Kasumi-1 (cell line): ENCODE data around the gene DYSF.

ENCODE experiments used
- DNase-seq, 2 experiments: peaks; one replicate each; lab custom pipeline; 2025; lab: John Stamatoyannopoulos, UW

DYSF gene

DNA sequence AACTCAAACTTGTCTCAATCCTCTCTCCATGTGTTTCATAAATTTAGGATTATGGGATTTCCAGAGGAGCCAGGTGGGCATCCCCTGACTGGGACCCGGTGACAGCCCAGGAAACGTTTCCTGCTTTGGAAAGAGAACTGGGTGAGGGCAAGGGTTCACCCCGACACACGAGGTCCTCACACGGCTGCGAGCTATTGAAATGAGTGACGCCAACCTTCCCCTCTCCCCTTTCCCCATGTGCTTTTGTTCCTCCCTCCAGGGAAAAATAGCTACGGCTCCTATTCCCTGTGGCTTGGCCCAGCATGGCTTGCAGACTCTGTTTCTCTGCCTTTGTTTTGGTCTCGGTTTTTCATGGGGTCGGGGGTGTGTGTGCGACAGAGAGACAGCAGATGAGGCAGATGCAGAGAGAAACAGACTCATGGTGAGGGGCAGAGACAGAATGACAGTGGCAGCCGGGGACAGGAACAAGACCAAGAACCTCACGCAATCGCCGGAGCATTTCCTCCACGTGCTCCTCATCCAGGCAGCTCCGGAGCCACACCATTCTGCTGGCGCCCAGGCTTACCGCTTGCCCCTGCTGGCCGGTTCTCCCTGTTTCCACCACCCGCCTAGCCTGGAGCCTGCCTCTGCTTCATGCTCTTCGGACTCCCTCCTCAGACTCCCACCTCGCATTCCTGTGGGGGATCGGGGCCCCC lies 238.5 kb downstream of the DYSF start:
- DNase-seq, result no peak

- no peak for DNase-seq
These were observed 239.4 kb downstream of the DYSF start for GRCh38 chr2:71692621-71693277.

DNA sequence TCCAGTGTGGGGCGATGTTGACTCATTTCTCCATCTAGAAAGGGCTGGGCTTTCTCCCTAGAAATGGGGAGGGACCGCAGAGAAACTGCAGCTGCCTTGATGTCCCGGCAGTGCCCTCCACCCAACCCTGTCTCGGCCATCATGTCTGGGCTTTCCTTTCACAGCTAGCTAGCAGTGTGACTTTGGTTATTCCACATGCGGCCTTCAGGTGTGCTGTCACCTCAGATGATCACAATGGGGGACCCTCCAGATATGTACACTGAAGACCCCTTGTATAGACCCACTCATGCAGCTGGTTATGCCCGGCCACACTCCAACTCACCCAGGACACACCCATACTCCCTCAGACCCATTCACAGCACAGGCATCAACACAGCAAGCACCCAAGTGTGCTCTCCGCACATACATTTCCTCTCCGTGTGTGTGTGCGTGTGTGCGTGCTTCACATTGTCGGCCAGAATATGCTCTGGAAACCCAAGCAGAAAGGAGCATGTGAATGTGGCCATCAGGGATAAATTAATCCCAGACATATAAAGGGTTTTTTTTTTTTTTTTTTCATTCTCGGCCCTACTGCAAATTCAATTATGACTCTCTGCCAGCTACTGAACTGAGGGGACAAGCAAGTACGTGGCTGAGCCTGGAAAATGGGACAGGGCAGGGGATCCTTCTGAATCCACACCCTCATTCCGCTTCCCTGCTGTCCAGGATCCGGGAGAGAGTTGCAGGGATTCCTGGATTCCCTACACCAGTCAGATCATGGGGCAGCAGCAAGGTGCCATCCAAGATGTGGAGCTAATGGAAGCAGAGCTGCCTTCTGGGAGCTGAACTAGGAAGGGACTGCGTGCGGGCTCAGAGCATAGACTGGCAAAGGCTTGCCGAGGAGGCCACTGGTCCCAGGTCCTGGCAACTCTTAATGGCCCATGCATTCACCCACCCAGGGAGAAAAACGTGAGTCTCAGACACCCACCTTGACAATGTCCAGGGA lies 240.2 kb downstream of the DYSF start:
- no peak for DNase-seq

DNA sequence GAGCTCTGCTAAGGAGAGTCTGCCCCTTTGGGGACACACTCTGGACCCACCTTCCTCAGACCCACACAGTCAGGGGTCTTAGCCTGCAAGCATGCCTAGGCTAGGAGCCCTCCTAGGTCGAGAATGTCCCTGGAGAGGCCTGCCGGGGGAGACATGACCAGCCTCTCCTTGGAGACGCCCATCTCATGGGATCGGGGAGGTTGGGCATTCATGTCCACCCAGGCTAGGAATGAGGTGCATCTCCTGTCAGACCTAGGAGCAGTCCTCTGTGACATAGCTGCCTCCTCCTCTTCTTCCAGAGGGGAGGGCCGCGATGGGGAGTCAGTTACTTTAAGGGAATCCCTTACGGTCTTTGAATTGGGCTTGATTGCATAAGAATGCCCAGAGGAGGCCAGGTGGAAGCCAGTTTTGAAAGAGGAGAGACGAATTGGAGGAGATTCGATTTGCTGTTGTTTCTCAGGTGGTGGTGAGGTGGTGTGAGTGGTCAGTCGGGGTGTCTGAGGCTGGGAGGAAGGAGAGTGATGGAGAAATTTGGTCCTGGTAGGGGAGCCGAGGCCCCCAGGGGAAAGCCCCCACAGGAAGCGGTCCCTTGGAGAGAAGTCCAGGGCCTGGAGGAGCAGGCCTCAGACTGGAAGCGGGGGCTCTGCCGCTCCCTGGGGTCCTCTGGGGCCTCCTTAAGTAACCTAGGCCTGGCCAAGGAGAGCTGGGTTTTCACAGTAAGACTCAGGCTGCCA lies 241.3 kb downstream of the DYSF start:
- no peak for DNase-seq

DNA sequence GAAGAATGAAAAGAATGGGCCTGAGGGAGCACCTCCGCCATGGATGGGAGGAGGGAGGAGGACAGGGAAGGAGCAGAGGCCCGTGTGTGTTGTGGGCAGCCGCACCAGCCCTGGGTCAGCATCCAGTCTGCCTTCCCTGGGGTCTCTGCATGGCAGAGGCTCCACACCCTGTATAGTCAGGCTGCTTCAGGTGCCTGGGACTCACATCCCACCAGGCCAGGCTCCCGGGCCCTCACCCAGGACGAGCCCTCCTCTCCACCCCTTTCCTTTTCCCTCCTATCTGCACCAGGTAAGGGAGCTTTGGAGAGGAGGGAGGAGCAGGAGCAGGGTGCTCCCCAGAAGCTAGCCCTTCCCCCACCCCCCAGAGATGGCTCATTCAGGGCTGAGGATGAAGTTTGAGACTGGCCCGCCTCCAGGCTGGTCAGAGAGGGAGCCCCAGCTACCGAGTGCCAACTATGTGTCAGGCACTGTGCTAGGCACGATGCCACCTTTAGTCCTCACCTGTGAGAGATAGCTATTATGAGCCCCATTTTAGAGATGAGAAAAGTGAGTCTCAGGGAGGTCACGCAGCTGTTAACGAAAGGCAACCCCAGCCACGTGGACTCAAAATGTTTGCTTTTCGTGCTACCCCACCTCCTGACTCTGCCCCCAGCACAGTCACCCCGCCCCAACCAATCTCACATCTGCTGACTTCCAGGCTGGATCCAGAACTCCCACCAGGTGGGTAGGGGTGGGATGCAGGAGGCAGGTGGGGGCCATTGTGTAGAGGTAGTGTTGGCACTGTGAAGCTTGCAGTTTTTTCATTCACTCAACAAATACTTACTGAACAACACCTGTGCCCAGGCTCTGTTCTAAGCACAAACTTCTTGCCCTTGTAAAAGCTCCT lies 242.1 kb downstream of the DYSF start:
- DNase-seq, result no peak

GRCh38 chr2:71696381-71696780 lies 243.0 kb downstream of the DYSF start:
- DNase-seq, result no peak

DNA sequence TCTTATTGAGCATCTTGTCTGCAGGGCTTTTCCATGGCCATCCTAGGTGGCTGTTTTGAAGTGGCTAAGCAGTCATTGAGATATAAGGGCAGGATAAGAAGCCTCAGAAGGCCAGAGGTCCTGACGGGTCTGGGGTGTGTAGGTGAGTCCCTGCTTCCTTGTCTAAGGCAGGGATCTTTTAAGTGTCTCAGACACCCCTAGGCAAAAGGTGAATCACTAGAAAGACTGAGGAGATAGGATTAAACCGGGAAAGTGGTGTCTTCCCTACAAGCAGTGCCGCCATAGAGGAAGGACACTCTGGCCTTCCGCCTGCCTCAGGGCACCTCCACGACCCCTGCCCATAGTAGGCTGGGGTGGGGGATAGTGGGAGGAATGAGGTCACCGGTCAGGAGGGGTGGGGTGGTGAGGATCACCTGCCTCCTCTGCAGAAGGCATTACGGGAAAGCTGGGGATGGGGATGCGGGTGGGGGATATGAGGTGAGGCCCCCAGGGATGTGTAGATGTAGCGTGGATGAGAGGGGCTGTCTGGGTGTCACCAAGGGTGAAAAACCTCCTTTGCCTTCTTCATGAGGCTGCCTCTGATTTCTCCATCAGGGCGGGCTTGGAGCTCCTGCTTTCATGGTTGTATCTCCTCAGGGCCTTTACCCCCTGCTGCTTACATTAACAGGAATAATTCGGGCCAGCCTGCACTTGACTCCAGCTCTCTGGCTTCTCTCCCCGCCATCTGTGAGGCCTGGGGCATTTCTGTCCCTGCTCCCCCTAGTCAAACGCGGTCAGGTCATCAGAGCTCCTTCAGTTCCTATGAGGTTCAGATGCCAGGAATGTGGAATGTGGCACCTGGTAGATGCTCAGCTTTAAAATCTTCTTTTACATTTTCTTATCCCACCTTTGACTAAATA lies 244.0 kb downstream of the DYSF start:
- no peak for DNase-seq

DNA sequence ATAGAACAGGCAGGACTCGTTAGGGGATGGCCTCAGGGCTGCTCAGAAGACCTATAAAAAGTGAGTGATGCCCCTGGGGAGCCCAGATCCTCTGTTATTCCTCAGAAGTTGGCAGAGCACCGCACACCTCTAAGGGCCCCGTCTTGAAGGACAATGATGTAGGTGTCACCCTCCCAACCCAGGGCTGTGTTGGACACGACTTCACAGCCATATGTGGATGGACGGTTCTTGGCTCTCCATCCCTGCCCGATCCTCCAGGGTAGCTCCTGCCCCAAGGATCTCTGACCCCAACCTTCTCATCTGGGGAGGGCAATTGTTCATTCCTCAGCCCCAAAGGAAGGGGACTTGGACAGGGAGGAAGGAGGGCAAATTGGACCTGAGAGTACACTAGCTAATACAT lies 246.1 kb downstream of the DYSF start:
- DNase-seq, result no peak

GRCh38 chr2:71700041-71700657 lies 246.8 kb downstream of the DYSF start:
- DNase-seq, result no peak

DNA sequence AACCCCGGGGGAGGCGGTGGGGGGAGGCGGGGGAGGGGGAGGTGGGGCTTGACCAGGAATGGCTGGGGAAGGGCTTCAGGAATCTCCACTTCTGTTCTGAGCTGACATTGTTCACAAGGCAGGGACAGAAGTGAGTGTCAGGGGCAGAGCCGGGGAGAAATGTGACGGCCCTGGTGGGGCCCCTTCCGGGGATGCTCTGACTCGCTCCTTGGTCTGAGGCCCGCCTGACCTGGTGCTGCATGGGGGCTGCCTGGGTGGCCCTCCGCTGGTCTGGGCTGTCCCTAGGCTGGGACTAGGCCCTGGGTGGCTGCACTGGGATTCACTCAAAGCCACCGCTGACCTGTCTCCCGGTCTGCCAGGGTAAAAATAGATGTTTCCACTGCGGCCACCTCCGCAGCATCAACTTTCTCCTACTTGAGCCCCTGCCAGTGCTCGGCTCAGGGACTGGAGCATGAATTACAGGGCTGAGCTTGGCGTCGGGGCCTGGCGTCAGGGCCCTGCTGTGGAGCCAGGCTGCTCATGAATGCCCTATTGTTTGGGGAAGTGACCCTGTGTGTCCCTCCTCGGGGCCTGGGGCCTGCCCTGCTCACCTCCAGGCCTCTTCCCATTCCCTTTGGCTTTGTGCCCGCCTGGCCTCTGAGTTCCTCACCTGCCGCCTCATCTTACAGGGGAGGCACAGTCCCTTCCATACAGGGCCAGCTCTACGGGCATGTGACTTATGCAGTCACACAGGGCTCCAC lies 247.5 kb downstream of the DYSF start:
- DNase-seq, result no peak

DNA sequence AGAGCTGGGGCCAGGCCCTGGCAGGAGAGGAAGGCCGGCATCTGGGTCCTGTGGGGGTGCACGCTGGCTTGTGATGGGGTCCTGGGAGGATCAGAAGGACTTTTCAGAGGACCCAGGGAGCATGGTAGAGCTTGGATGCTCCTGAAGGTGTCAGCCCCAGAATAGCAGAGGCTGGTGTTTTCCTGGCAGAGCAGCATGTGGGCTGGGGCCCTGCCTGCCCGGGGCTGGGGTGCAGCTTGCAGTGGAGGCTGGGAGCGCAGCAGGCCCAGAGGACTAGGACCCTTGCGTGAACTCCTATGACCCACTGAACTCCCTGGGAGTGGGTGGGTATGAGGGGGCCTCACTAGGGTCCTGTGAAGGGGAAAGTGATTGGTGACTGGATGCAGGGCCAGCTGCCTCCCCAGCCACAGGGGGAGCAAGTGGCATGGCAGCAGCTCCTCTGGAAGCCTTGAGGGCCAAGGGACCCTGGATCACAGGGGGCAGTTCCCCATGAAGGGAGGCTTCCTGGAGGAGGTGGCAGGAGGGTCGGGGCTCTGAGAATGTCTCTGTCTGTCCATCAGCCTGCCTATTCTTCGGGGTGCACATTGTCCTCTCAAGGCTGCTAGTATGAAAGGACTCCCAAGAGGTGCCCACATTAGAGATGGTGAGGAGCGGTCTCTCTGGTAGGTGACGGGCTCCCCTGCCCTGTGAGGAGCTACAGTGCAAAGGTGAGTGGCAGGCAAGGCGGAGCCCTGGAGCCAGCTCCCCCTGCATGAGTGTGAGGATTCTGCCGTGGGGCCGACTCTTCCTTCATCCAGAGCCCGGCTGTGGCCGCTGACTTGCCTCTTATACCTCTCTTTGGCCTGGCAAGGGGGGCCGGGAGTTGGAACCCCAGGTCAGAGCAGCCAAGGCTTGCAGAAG lies 249.0 kb downstream of the DYSF start:
- DNase-seq, result no peak

DNA sequence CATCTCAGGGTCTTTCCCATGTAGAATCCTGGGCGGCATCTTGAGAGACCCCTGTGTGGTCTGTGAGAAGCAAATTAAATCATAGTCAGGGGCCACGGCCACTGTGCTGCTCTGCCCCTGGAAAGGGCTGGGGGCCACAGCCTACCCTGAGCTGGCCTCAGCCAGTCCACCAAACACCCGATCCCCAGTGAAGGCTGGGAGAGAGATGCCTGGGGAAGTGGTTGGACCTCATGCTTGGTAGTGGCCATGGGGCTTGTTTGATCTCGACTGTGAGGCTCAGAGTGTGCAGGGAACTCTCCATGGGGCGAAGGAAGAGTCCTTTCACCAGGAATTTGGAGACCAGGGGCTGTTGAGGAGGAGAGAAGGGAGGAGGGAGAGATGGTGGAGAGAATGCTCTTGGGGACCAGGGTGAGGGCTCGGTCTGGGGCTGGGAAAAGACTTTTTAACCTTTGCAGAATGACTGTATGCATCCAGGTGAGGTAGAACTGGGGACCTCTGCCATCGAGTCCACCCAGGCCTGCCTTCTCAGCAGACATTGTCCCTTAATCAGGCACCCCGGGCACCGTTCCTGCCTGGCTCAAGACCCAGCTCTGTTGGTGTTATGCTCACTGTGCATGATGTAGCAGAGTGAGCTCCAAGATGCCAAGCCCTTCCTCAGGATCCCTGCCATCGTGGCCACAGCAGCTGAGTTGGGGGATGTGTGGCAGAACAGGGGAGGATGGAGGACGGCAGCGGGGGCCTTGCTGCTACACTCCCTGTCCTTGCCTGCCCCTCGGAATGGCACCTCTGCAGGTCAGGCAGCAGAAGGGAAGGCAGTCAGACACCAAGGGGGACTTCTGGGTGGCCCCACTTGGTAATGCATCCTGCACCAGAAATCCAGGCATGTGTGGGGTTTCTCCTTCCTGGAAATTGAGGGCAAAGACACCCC lies 249.9 kb downstream of the DYSF start:
- DNase-seq, result no peak

DNA sequence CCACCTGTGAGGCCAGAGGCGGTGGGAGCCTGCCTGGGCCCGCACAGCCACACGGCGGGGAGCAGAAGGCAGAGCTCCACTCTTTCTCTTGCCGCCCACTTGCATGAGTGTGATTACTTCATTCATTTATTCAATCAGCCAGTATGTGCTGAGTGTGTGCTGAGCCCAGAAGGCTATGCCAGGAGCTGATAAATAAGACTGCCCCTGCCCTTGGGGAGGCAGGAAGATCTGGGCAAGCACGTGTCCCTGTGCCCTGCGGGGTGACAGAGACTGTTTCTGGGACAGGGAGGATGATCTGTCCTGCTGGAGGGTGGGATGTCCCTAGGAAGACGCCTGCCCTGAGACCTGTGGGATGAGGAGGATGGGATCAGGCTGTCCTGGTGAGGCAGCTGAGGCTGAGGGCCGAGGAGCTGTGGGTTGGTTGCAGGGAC lies 250.8 kb downstream of the DYSF start:
- DNase-seq, result no peak

DNA sequence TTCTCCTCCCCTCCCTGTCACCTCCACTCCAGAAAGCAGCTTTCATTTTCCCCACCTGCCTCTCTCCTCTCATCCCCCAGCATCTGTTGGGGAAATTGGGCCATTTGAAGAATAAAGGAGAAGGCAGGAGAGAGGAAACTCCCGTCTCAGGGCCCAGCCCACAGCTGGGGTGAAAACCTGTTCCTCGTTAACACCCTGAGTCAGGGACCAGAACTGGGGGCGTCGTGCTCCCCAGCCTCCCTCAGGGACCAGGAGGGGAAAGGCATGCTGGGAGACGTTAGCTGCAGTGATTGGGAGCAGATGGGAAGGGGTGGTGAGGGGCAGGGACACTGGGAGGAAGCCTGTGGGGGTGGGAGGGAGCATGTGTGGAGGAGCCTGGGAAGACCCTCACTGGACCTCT lies 251.3 kb downstream of the DYSF start:
- DNase-seq, result no peak

DNA sequence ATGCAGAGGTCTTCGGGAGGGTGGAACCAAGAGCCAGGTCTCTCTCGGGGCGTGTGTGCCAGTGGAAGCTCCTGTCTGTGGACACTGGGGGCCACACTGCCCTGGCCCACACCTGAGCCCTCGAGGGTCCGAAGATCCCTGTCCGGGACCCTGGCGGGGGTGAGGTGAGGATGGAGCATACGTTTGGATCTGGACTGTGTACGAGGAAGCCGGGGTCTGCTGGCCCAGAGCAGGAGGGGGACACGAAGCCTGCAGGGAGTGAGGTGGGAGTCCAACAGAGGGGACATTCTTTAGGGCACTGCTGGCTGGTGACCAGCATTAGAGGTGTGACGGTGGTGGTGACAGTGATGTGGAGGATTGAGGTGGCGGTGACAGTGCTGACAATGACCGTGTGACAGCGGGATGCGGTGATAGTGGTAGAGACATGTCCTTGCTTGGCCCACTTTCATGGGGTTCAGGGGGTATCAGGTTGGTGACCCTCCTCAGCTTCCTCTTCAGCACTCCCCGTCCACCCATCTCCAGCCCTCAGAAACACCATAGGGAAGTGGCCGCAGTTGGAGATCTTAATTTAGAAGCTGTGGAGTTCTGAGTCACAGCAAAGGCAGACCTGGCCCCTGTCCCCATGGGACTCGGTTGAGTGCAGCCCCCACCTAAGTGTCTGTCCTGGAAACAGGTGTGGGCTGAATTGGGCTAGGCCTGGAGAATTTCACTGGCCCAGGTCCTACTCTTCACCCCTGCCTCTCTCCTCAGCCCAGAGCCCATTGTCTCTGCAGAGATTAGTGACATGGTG lies 252.0 kb downstream of the DYSF start:
- DNase-seq, result no peak

GRCh38 chr2:71706121-71706520 lies 252.8 kb downstream of the DYSF start:
- no peak for DNase-seq
